HG03575 (cell line): Measurements from ENCODE around the gene METRN.

Experiments
- ATAC-seq: cut with Tn5 transposase; IDR thresholded peaks from one replicate; pipeline ENCODE4 v1.9.1; 2021; ENCODE audit not compliant: unreplicated experiment, insufficient number of reproducible peaks, low FRiP score; ENCODE audit errors: extremely low read depth

Gene METRN

DNA sequence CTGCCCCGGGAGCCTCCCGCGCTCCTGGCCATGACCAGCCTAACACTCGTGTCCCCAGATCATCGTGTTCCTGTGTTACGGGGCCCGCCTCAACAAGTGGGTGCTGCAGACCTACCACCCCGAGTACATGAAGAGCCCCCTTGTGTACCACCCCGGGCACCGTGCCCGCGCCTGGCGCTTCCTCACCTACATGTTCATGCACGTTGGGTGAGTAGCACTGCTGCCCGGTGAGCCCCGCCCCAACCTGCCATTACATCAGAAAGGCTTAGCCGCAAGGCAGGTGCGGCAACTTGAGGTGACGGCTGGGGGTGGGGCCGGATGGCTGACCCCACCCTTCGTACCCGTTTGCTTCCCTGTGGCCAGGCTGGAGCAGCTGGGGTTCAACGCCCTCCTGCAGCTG lies 38.0 kb upstream of the METRN start:
- no peak for ATAC-seq

GRCh38 chr16:677316-678190 lies 37.4 kb upstream of the METRN start:
- ATAC-seq: no peak

DNA sequence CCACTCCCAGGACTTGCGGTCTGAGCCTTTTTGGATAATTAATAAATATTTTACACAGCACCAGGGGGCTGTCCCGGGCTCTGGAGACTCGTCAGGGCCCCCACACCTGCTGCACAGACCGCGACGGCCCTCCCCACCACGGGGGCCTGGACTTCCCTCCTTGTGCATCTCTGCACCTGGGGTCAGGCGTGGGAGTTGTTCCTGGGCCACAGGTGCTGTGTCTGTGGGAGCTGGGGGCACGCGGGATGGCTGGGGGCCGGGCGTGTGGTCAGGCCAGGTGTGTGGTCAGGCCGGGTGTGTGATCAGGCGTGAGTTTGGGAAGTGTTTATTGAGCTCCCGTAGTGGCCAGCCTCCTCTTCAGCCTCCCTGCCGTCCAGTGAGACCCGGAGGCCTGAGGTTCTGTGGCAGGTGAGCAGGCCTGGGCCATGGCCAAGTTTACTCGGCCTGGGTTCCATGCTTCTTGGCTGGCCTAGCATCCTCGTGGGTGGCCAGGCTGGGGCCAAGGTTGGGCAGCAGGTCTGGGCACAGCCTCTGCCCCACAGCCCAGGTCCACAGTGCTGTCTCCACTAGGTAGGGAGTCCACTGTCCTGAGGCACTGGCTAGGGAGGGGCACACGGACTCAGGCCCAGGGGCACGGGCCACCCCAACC lies 36.6 kb upstream of the METRN start:
- ATAC-seq: no peak

DNA sequence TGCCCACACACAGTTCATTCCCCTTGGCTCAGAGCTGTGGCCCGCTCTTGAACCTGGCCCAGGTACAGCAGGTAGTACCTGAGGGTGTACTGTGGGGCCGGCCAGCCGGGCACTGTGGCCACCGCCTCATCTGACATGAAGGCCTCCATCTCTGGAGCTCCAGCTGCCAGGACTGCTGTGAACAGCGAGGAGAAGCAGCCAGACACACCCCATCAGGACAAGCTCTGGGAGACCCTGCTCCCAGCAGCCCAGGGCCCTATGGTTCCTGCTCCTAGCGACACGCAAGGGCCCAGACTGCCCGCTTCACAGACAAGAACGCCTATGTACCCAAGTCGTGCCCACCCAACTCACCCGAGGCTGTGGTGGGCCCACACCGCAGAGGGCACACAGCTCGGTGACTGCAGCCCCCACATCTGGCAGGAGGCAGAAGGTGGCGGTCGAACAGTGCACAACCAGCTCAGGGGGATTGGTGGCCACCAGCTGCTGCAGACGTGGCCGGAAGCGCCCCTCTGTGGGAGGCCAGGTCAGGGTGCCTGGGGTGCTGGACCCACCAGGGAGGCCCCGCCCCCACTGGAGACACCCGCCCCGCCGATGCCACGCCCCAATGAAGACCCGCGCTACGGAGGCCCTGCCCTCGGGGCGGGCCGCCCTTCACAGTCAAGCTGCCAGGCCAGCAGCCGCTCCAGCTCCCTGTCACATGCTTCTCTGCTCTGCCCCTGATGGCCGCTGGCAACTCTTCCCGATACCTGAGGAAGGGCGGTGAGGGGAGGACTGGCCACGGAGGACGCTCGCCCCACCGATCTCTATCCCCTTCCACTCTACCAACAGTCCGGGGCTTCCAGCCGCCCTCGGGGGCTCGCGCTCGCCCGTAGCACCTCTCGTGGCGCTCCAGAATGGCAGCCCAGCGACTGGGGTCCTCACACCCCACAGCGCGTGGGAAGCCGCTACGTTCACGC lies 35.8 kb upstream of the METRN start:
- no peak for ATAC-seq

DNA sequence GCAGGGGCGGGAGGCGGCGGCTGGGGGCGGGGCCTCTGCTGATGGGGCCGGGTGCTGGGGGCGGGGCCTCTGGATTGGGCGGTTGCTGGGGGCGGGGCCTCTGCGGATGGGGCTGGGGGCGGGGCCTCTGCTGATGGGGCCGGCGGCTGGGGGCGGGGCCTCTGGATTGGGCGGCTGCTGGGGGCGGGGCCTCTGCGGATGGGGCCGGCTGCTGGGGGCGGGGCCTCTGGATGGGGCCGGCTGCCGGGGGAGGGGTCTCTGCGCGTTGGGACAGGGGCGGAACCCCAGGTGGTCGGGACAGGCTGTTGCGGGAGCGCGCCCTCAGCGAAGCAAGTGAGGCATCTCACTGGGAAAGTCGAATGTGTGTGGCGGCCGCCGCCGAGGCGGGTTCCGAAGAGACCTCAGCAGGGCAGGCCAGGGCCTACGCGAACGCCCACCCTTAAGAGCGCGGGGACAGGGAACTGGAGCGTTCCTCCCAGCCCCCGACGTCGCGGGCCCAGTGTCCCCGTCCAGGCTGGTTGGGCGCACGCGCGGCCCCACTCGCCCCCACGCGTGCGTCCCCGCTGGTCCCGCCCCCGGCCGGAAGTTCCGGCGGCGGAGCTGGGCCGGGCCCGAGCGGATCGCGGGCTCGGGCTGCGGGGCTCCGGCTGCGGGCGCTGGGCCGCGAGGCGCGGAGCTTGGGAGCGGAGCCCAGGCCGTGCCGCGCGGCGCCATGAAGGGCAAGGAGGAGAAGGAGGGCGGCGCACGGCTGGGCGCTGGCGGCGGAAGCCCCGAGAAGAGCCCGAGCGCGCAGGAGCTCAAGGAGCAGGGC lies 34.9 kb upstream of the METRN start, which contains the start of gene STUB1:
Gene STUB1 (plus strand): TSS at position 597 of the 811 bp plus-strand sequence. CDS start 116 bp downstream, at position 713.
- no peak for ATAC-seq

- no peak for ATAC-seq
These were observed 34.3 kb upstream of the METRN start for GRCh38 chr16:680625-680945.

DNA sequence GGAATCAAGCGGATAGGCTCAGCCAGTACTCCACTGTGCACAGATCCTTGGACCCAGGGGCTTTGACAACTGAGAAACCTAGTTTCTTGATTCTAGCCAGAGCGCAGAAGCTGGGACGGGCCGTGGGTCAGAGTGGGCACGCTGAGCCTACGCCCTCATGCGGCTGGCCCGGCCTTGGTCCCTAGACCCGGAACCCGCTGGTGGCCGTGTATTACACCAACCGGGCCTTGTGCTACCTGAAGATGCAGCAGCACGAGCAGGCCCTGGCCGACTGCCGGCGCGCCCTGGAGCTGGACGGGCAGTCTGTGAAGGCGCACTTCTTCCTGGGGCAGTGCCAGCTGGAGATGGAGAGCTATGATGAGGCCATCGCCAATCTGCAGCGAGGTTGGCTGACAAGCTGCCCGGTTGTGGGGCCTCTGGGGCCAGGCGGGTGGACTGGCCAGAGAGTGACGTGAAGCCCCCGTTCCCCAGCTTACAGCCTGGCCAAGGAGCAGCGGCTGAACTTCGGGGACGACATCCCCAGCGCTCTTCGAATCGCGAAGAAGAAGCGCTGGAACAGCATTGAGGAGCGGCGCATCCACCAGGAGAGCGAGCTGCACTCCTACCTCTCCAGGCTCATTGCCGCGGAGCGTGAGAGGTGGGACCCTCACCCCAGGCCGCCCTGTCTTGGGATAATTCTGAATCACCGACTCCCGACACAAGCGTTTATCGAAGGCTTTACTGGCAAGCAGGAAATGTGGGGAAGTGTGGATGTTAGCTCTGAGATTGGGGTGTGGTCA lies 33.8 kb upstream of the METRN start:
- no peak for ATAC-seq

GRCh38 chr16:681746-682427 lies 33.0 kb upstream of the METRN start:
- ATAC-seq: no peak

- ATAC-seq: no peak
These were observed 32.2 kb upstream of the METRN start for GRCh38 chr16:682493-683395.

DNA sequence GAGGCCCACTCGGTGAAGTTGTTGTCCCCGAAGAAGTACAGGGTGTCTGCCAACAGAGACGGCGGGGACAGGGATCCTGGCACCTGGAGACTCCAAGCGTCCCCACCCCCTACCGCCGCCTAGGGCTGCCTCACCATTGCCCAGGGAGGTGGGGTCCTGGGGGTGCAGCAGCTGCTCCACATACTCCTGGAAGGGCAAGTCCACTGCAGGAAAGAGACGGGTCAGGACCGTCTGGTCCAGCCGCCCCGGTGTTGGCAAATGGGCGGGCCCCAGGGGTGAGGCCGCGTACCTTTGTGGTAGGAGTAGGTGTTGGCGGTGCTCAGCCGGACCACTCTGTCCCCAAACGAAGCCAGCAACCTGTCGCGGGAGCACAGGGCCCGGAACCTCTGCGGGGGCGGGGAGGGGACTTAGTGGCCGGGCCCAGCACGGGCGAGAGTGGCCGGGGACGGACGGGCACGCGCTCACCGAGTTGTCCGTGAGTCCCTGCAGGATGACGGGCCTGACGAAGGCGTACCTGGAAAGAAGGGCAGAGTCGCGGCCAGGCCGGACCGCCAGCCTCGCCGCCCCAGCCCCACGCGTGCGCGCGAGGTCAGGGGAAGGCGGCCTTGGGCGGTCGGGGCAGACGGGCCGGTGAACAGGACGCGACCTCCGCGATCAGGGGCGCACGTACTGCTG lies 31.4 kb upstream of the METRN start:
- no peak for ATAC-seq

- no peak for ATAC-seq
These were observed 30.7 kb upstream of the METRN start, which contains the start of gene JMJD8 for GRCh38 chr16:684071-684794. Gene JMJD8, minus strand, starts transcription at chr16:684334. Its CDS starts 15 bp downstream, at chr16:684319.

DNA sequence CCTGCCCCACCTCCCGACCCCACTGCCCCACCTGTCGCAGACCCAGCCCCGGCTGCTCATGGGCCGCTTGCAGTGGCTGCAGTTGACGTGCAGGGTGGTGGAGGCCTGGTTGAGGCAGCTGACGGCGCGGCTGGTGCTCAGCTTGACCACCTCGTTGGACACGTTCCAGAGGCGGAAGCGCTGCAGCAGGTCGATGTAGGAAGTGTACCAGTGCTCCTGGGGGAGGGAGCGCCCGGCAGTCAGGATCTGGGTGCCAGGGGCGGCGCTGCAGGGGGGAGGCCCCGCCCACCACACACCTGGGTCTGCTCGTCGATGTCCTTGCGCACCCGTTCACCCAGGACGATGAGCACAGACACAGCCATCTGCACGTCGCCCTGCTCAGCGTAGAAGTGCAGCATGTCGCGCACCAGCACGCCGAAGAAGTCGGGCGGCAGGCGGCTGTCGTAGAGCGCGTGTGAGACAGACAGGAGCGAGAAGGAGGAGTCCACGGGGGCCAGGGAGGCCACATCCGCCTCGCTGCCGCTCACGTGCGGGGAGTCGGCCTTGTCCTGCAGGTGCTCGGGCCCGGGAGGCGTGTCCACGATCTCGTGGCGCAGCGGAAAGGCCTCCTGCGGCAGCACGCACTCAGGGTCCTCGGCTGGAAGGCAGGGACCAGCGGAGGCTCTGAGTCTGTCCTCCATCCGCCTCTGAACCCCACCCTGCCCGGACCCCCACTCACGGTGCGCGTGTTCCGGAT lies 29.8 kb upstream of the METRN start:
- no peak for ATAC-seq

DNA sequence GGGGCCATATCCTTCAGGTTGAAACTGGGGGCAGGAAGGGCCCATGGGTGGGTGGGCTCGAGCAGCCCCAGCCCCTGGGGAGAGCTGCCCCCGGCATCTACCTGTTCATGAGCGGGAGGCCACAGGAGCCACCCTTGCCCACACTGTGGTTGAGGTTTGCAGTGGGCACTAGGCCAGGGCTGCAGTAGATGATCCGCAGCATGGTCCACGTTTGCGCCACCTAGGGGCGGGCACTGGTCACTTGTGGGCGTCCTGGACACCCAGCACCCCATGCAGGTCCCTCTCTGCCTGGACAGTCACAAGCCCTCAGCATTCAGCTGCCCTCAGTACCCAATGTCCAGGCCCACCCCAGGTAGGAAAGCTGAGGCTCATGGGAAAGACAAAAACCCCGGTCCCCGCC lies 29.0 kb upstream of the METRN start:
- ATAC-seq: no peak

DNA sequence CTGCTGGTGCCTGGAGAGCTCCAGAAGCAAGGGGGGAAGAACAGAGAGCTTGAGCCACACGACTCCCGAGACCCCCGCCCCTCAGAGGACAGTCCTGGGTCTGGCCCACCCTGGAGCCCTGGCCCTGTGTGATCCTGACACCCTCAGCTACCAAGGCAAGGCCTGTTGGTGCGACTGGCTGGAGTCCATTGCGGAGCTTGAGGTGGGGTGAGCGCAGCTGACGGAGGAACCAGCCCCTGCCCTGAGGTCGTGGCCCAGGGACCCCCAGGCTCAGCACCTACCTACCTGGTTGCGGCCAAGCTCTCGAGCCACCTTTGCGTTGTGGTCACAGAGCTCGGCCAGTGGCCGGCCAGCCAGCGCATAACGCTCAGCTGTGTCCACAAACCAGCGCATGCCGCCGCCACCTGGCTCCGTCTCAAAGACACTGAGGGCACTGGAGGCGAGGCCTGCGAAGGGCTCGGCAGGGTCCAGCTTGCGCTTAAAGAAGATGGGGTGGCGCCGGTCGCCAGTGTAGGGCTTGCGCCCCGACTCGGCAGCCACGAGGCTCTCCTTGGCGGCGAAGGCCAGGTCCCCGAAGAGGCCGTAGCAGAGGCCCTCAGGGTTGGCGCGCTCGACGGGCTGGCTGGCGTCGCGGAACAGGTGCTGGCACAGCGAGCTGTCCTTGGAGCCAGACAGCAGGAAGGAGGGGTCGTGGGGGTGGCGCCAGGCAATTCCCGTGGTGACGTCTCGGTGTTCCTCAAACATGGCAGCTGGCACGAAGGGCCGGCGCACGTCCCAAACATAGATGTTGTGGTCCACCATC lies 28.3 kb upstream of the METRN start:
- no peak for ATAC-seq
